Activated naive CD4-positive, alpha-beta T cell treated with anti-CD3 and anti-CD28 coated beads for 36 hours (primary cell): ENCODE data around the gene LRRC25. TPM values are rescaled to one million over a fixed set of nuclear protein-coding genes. Genes with fewer than 3 reads are reported as not detected.

Experiments
- CTCF ChIA-PET: fragments of 350-600 bp; sonication (Branson Sonifier 250); formaldehyde crosslinking; loops from one replicate; lab custom pipeline; 2021; ENCODE audit warnings: antibody characterized with exemption; lab: Charles Lee
- DNase-seq: peaks from one replicate; pipeline ENCODE4 v3.0.0-alpha.2; 2020
- H3K27ac Mint-ChIP-seq: one replicate; pipeline ENCODE4 v1.8.0; 2021; ENCODE audit warnings: mild to moderate bottlenecking, mixed read lengths
- H3K27me3 Mint-ChIP-seq: one replicate; pipeline ENCODE4 v1.8.0; 2021; ENCODE audit warnings: low read depth, mixed read lengths
- H3K36me3 Mint-ChIP-seq: one replicate; pipeline ENCODE4 v1.8.0; 2021; ENCODE audit warnings: low read depth, mixed read lengths
- H3K4me1 Mint-ChIP-seq: one replicate; pipeline ENCODE4 v1.8.0; 2021; ENCODE audit warnings: low read depth, mixed read lengths
- H3K4me3 Mint-ChIP-seq: one replicate; pipeline ENCODE4 v1.8.0; 2021; ENCODE audit warnings: mild to moderate bottlenecking, moderate library complexity, mixed read lengths
- H3K9me3 Mint-ChIP-seq: one replicate; pipeline ENCODE4 v1.8.0; 2021; ENCODE audit warnings: mixed read lengths
- intact Hi-C: fragments of 100-400 bp; cut with micrococcal nuclease; formaldehyde crosslinking; loops from one replicate; pipeline ENCODE4 v1.15.1; 2023
- total RNA-seq, 2 experiments: library from RNA; stranded (reverse); gene quantifications; one replicate each; pipeline ENCODE4 v1.2.3, GENCODE V29; 2021

LRRC25 gene
- total RNA-seq, 2 experiments from 2014 or later, result not detected

DNA sequence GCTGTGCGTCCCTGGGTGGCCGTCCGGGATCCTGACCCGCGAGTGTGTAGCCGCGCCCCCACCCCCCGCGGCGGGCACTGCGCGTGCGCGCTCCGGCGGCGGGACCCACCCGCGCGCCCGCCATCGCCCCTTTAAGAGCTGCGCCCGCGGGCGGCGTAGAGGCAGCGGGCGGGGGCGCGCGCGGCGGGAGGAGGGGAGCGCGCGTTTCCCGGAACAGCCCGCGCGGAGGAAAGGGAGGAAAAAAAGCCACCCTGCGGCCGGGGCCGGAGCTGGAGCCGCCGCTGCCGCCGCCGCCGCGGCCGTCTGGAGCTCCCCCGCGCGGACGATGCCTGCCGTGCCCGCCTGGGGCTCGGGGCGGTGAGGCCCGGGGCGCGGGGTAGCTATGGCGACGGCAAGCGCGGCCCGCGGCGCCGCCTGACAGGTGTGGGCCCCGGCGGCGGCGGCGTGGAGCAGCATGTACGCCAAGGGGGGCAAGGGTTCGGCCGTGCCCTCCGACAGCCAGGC lies 21.8 kb upstream of the LRRC25 start, which contains the start of gene SSBP4:
TSS of gene SSBP4 (plus strand) at position 204 of the 504 bp plus-strand sequence. CDS start at position 455, 251 bp downstream.
- peaks cover 2% of the 10 kb centered on the region for H3K36me3 Mint-ChIP-seq
- intact Hi-C loops, result loop anchor here (2.0 to 5.0 kb wide), 2 partner anchors 127 to 140 kb away; no protein-coding TSS in a partner anchor

DNA sequence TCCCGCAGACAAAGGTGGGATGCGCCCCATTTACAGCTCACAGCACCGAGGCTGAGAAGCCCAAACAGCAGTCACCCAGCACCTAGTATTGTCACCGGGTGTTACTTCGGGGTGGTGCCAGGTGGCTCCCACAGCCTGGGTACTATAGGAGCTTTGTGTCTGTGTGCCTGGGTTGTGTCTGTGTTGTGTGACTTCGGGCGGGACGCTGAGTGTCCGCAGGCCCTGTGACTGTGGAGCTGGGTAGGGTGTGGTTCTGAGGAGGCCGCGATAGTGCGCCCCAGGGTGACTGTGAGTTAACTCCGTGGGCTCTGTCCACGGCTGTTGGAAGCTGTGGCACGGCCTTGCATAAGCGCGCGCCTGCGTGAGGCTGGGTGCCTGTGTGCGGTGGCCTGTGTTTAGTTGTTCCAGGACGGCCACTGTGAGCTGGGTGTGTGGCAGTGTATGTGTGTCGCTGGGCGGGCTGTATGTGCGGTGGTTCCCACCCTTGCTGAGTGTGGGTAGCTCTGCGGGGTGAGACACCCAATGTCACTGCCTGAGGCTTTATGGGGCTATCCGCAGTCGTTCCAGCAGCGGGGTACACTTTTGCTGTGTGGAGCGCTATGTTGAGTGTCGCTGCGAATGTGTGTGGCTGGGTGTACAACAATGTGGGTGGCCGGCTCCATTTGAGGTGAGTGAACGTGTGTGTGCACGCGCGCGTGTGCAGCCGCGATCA lies 21.2 kb upstream of the LRRC25 start:
- peaks cover 2% of the 10 kb centered on the region for H3K36me3 Mint-ChIP-seq
- intact Hi-C loops, result loop anchor here (2.0 to 5.0 kb wide), 2 partner anchors 126 to 140 kb away; no protein-coding TSS in a partner anchor
- DNase-seq, result no peak
- H3K27ac Mint-ChIP-seq, result no peak overlapping the region
- CTCF ChIA-PET, result interaction anchor here (0.7 to 2.8 kb wide), 7 partner anchors 9 to 153 kb away, joined by 3 to 16 read pairs (median 4); partner anchors contain the start of gene UBA52
- H3K27me3 Mint-ChIP-seq, result peaks cover 32% of the 10 kb centered on the region
- H3K4me1 Mint-ChIP-seq, result peaks cover 71% of the 10 kb centered on the region
- H3K9me3 Mint-ChIP-seq, result no peaks in the 10 kb centered on the region
- peak overlapping the region; percentile 71 for H3K4me3 Mint-ChIP-seq

More for the DNA sequence above, 21.8 kb upstream of the LRRC25 start, which contains the start of gene SSBP4:
- peak; percentile 64 for DNase-seq
- CTCF ChIA-PET, result interaction anchor here (0.7 to 2.8 kb wide), 7 partner anchors 9 to 153 kb away, joined by 3 to 16 read pairs (median 4); partner anchors contain the start of gene UBA52
- Mint-ChIP-seq H3K27me3 (peaks cover 32% of the 10 kb centered on the region), H3K27ac (peak within 1 kb of the TSS; percentile 56), H3K9me3 (no peaks in the 10 kb centered on the region), H3K4me1 (peaks cover 73% of the 10 kb centered on the region), H3K4me3 (peak within 1 kb of the TSS; percentile 82)

DNA sequence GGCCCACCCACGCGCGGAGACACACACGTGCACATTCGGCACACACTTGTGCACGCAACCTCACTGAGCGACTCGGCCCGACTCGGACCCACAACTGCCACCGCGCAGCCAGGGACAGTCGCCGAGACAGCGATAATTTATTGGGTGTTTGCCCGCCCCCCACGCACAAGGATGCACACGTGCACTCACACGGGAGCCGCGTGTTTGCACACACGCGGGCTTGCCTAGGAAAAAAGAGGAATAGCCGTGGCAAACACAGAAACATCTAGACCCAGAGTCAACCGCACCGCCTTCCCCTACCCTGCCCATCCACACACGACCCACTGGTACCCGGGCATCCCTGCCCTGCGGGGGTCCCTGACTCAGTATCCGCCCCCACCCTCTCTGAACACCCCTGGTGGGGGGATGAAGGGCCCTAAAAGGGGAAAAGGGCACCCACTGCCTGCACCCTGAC lies 20.6 kb upstream of the LRRC25 start:
- peak overlapping the region; percentile 71 for H3K4me3 Mint-ChIP-seq
- intact Hi-C loops, result loop anchor here (2.0 to 5.0 kb wide), 2 partner anchors 126 to 139 kb away; no protein-coding TSS in a partner anchor
- DNase-seq, result no peak
- peaks cover 68% of the 10 kb centered on the region for H3K4me1 Mint-ChIP-seq
- H3K27me3 Mint-ChIP-seq, result peaks cover 33% of the 10 kb centered on the region
- no peak overlapping the region for H3K27ac Mint-ChIP-seq
- H3K36me3 Mint-ChIP-seq, result peaks cover 2% of the 10 kb centered on the region
- CTCF ChIA-PET, result interaction anchor here (0.8 to 2.8 kb wide), 3 partner anchors 27 to 139 kb away, joined by 3 to 16 read pairs (median 10); no protein-coding TSS in a partner anchor
- H3K9me3 Mint-ChIP-seq, result no peaks in the 10 kb centered on the region

DNA sequence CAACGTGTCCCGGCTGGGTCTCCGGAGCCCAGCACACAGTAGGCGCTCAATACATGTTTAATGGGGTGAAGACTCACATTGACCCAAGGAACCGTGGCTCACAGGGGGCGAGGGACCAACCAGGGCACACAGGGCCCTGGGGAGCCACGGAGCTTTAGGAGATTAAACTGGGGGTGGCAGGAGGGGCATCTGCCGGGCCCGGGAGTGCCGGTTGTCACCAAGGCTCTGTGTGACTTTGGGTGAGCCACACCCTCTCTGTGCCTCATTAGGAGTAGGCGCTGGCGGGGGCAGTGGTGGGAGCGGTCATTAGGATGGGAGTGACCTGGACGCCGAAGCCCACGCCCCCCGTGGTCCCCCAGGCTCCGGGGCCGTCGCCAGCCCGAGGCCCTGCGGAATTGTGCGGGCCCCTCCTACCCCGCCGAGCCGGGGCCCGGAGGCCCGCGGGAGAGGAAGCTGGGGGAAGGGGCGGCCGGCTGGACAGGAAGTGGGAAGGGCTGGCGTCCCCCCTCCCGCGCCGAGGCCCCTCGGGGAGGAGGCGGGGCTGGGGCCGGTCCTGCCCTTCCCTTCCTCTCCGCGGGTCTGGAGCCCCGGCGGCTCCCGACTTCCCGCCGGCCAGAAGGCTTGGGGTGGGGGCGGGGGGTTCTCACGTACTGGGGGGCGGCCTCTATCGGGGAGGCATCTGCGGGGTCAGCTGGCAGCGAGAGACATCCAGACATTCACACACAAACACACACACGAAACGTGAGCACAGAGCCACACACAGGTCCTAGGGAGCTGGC lies 20.0 kb upstream of the LRRC25 start:
- Mint-ChIP-seq H3K36me3 (peaks cover 1% of the 10 kb centered on the region), H3K27ac (no peak overlapping the region), H3K4me1 (peaks cover 62% of the 10 kb centered on the region), H3K27me3 (peaks cover 39% of the 10 kb centered on the region), H3K9me3 (no peaks in the 10 kb centered on the region), H3K4me3 (peak overlapping the region; percentile 71)
- intact Hi-C loops, result loop anchor here (2.0 to 5.0 kb wide), 2 partner anchors 125 to 139 kb away; no protein-coding TSS in a partner anchor
- CTCF ChIA-PET, result interaction anchor here (0.7 to 2.6 kb wide), 6 partner anchors 27 to 165 kb away, joined by 3 to 10 read pairs (median 4); partner anchors contain the start of gene GDF15
- peak; percentile 52 for DNase-seq

DNA sequence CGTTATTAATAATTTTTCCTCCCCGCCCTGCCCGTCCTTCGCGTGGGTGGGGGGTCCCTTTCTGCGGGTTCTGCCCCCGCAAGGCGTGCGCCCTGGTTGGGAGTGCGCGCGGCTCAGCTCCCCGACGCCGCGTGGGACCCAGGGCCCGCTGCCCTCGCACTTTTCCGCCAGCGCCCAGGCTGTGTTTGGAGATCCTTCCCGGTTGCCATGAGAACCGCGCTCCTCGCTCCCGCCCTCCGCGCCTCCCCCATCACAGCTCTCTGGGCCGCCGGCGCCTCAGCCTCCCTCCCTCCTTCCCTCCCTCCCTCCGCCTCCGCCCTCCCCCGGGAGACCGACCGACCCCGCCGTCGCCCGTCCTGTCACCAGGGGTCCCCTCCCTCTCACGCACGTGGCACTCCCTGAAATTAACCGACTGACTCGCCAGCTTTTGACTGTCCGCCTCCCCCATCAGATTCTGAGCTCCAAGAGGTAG lies 19.4 kb upstream of the LRRC25 start:
- Mint-ChIP-seq H3K36me3 (no peaks in the 10 kb centered on the region), H3K4me1 (peaks cover 58% of the 10 kb centered on the region), H3K27ac (no peak overlapping the region), H3K9me3 (no peaks in the 10 kb centered on the region), H3K27me3 (peaks cover 40% of the 10 kb centered on the region), H3K4me3 (peak overlapping the region; percentile 70)
- intact Hi-C loops, result loop anchor here (5.0 kb wide), 1 partner anchor 125 kb away; no protein-coding TSS in a partner anchor
- DNase-seq, result peak; percentile 68
- CTCF ChIA-PET, result interaction anchor here (0.7 to 2.6 kb wide), 6 partner anchors 28 to 165 kb away, joined by 3 to 10 read pairs (median 4); partner anchors contain the start of gene GDF15

DNA sequence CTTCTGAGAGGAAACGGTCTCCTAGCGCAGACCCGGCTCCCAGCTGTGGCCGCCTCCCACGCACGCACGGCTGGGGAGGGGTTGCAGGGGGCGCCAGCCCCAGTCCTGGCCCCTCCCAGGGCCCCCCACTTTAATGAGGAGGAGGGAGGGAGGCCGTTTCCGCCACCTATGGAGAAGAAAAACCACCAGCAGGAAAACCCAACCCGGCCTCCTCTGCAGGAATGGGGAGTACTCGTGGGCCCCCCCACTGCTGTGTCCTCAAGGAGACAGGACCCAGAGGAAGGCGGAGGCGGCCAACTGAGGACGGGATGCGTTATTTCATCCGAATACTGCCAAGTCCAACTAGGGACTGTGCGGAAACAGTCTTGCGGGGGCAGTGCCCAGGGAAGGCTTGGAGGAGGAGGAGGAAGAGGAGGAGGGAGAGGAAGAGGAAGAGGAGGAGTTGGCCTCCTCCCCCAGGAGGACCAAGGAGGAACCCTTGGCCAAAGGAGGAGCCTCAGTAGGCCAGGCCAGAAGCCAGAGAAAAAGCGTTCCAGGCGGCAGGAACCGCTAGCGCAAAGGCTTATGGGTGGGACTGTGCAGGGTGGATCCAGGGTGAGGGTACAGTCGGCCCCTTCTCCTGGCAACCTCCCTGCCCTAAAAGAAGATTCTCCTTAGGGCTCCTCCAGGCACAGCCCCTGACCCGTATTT lies 17.9 kb upstream of the LRRC25 start:
- peaks cover 42% of the 10 kb centered on the region for H3K27me3 Mint-ChIP-seq
- peak overlapping the region; percentile 70 for H3K4me3 Mint-ChIP-seq
- no peak overlapping the region for H3K27ac Mint-ChIP-seq
- intact Hi-C loops, result loop anchor here (2.0 to 5.0 kb wide), 2 partner anchors 123 to 211 kb away; partner anchors contain the start of gene RAB3A
- no peaks in the 10 kb centered on the region for H3K9me3 Mint-ChIP-seq
- no peak for DNase-seq
- H3K4me1 Mint-ChIP-seq, result peaks cover 43% of the 10 kb centered on the region
- CTCF ChIA-PET, result interaction anchor here (1.2 to 6.7 kb wide), 6 partner anchors 25 to 207 kb away, joined by 3 to 103 read pairs (median 4); no protein-coding TSS in a partner anchor
- no peaks in the 10 kb centered on the region for H3K36me3 Mint-ChIP-seq

DNA sequence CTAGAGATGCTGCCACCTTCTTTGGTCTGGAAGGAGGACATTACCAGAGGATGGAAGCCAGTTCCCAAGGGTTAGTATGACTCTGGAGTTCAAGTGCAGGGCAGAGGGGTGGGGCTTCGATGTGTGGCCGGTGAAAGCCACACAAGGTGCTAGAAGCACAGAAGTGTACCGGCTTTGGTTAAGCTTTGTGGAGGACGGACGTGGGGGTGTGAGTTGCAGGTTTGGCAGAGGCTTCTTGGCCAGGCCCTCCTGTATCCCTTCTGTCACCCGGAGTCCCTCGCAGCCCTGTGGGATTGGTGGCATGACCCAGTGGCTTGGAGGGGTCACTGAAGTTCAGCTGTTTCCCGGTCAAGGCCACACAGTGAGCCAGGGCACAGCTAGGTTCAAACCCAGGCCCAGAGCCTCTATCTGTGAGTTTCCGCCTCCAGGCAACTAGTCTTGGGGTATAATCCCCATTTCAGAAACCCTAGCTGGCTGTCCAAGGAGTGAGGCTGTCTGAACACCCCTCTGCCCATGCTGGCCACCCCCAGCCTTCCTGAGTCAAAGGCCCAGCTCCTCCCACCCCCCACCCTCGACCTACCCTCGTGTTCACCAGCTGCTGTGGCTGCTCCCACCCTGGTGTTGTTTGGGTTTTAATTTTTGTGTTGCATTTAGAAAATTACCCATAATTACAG lies 17.2 kb upstream of the LRRC25 start:
- Mint-ChIP-seq H3K36me3 (no peaks in the 10 kb centered on the region), H3K27ac (no peak overlapping the region), H3K27me3 (peaks cover 42% of the 10 kb centered on the region), H3K9me3 (no peaks in the 10 kb centered on the region), H3K4me3 (no peak overlapping the region), H3K4me1 (peaks cover 40% of the 10 kb centered on the region)
- intact Hi-C loops, result loop anchor here (2.0 to 5.0 kb wide), 3 partner anchors 87 to 210 kb away; partner anchors contain the start of gene RAB3A
- CTCF ChIA-PET, result interaction anchor here (0.6 to 6.7 kb wide), 7 partner anchors 8 to 207 kb away, joined by 3 to 103 read pairs (median 4); no protein-coding TSS in a partner anchor
- DNase-seq, result no peak

DNA sequence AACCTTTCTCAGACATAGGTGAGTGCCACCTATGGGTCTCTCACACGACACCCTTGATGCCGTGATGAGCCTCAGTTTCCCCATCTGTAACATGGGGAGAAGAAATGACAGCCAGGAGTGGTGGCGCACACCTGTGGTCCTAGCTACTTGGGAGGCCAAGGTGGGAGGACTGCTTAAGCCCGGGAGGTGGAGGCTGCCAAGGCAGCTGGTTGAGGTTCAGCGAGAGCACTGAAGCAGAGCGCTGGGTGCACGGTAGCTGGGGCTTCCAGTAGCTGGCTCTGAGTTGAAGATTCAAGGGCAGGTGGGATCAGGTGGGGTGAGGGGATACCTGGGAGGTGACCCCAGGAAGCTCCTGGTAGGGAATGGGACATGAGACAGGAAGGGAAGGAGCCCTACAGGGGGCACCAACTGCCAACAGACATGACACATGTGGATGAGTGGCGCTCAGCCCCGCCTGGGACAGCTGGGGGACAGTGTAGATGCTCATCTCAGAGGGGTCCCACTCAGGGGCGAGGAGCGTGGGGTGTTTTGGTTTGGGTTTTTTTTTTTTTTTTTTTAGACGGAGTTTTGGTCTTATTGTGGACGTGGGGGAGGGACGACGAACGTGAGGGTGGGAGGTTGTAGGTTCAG lies 15.3 kb upstream of the LRRC25 start:
- H3K4me1 Mint-ChIP-seq, result peaks cover 27% of the 10 kb centered on the region
- peaks cover 34% of the 10 kb centered on the region for H3K27me3 Mint-ChIP-seq
- DNase-seq, result no peak
- H3K9me3 Mint-ChIP-seq, result no peaks in the 10 kb centered on the region
- CTCF ChIA-PET, result interaction anchor here (0.6 to 6.7 kb wide), 11 partner anchors 9 to 161 kb away, joined by 3 to 103 read pairs (median 5); no protein-coding TSS in a partner anchor
- intact Hi-C loops, result loop anchor here (5.0 kb wide), 1 partner anchor 85 kb away; no protein-coding TSS in a partner anchor
- H3K4me3 Mint-ChIP-seq, result no peak overlapping the region
- H3K36me3 Mint-ChIP-seq, result no peaks in the 10 kb centered on the region
- no peak overlapping the region for H3K27ac Mint-ChIP-seq

DNA sequence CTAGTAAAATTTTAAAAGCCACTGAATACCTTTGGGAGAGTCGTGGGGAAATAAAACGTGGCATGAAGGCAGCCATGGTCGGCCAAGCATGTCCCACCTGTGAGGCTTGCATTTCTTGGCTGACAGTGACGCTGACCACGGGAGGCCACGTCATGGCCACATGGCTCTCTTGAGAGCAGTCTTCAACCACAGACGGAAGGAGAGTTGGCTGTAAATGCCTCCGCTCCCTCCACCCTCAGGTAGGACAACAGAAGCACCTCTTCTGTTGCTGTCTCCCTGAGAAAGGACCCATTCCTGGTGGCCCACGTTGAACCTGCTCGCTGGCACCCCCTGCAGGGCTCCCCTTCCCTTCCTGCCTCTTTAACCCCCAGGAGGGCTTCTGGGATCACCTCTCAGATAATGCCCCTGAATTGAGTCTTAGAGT lies 10.6 kb upstream of the LRRC25 start:
- no peaks in the 10 kb centered on the region for H3K4me1 Mint-ChIP-seq
- CTCF ChIA-PET, result interaction anchor here (1.1 kb wide), 1 partner anchor 68 kb away, joined by 3 read pairs; no protein-coding TSS in a partner anchor
- intact Hi-C loops, result no loop called here
- peaks cover 10% of the 10 kb centered on the region for H3K27me3 Mint-ChIP-seq
- H3K27ac Mint-ChIP-seq, result no peak overlapping the region
- DNase-seq, result peak; percentile 46
- no peak overlapping the region for H3K4me3 Mint-ChIP-seq
- no peaks in the 10 kb centered on the region for H3K9me3 Mint-ChIP-seq
- H3K36me3 Mint-ChIP-seq, result no peaks in the 10 kb centered on the region

GRCh38 chr19:18406749-18407148 lies 9.3 kb upstream of the LRRC25 start:
- no peaks in the 10 kb centered on the region for H3K9me3 Mint-ChIP-seq
- no peak for DNase-seq
- H3K27ac Mint-ChIP-seq, result no peak overlapping the region
- no peaks in the 10 kb centered on the region for H3K36me3 Mint-ChIP-seq
- peaks cover 2% of the 10 kb centered on the region for H3K27me3 Mint-ChIP-seq
- intact Hi-C loops, result no loop called here
- no peaks in the 10 kb centered on the region for H3K4me1 Mint-ChIP-seq
- no peak overlapping the region for H3K4me3 Mint-ChIP-seq
- CTCF ChIA-PET, result interaction anchor here (0.7 to 4.6 kb wide), 3 partner anchors 18 to 161 kb away, joined by 3 to 21 read pairs (median 4); no protein-coding TSS in a partner anchor
